ENCODE data around the gene GTF3A.

The GTF3A gene

DNA sequence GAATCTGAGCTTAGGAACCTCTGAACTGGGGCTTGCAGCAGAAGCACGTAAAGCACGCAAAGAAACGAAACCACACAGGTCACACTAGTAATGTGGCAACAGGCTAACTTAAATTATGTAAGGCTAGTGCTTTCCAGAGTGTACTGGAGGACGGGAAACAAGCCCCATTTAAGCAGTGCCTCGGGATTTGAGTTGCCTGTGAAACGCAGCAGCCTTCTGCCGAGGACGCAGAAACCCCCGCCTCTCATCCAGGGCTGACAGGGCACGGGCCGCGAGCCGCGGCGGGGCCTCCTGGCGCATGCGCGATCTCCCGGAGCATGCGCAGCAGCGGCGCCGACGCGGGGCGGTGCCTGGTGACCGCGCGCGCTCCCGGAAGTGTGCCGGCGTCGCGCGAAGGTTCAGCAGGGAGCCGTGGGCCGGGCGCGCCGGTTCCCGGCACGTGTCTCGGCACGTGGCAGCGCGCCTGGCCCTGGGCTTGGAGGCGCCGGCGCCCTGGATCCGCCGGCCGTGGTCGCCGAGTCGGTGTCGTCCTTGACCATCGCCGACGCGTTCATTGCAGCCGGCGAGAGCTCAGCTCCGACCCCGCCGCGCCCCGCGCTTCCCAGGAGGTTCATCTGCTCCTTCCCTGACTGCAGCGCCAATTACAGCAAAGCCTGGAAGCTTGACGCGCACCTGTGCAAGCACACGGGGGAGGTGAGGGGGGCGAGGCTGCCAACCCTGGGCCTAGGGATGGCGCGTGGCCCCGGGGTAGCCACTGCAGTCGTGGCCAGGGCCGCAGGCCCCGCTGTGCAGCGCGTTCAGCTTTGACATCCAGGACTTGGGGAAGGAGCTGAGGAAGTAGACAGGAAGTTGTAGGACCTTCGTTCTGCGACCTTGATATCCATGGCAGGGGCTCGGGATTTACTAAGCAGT, at the start of gene GTF3A:
GTF3A (plus strand) TSS at position 374 of the 912 bp plus-strand sequence.
- TF ChIP-seq GATA2 (IDR thresholded peaks at IDR 0.05; ENCODE audit: low read depth, low read length), result no peak
- TF ChIP-seq GATA3 (IDR thresholded peaks at IDR 0.05; ENCODE audit: low read depth, low read length), result no peak

DNA sequence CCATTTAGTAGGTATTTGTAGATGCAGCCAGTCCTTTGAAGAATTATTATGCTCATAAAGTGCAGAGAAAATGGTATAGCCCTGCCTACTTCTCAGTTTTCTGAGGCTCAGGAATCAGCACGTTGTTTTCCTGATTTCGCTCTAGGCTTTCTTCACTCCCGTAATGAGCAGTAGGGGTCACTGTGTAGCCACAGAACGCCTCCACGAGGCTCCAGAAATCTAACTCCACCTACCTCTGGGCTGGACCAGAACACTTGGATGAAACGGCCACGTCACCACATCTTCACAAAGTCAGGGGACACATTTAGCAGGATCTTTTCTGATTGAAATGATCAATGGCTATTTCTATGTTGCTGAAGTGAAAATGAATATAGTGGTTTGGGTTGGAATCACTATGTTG, 49.8 kb upstream of the GTF3A start:
- no peak for TF ChIP-seq GATA3 (IDR thresholded peaks at IDR 0.05; ENCODE audit: low read depth, low read length)
- no peak for TF ChIP-seq GATA2 (IDR thresholded peaks at IDR 0.05; ENCODE audit: low read depth, low read length)

- no peak for TF ChIP-seq GATA2 (IDR thresholded peaks at IDR 0.05; ENCODE audit: low read depth, low read length)
- TF ChIP-seq GATA3 (IDR thresholded peaks at IDR 0.05; ENCODE audit: low read depth, low read length), result no peak
Observed at GRCh38 chr13:27375686-27376326, 48.6 kb upstream of the GTF3A start.

- no peak for TF ChIP-seq GATA3 (IDR thresholded peaks at IDR 0.05; ENCODE audit: low read depth, low read length)
- TF ChIP-seq GATA2 (IDR thresholded peaks at IDR 0.05; ENCODE audit: low read depth, low read length), result no peak
Observed at GRCh38 chr13:27379126-27379525, 45.3 kb upstream of the GTF3A start.

DNA sequence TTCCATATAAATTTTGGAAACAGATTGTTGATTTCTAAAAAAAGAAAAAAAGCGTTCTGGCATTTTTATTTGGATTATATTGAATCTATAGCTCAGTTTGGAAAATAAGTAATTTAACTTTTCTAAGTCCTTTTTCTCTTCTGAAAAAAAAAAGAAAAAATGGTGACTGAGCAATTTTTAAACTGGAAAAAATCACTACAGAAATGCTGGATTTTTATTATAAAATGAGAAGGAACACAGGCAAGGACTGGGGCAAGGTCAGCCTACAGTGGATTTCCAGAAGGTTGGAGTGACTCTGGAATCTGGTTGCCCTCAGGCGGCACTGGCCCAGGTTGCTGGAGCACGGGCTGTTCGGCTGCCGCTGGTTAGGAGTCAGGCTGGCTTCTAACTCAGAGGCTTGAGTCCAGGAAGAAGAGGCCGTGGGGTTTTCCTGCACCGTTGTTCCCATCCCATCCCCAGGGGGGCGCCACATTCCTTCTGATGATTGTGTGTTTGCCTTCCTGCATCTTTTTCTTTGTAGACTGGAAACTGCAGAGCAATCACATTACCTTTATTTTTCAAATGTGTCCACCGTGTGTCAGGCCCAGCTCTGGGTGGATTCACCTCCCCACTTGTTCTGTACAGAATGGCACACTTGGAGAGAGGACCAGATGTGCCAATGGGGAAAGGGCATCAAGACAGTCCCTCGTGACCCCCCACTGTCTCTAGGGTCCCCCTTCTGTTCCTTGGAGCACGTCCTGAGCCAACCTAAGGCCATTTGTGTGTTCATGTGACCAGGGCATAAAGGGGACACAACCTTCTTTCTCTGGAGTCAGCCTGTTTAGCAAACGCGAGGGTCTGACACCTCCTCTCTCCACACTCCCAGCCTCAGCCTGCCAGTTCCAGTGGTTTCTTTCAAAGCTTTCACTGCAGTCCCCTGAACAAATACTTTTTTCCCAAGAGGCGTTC, 44.5 kb upstream of the GTF3A start:
- TF ChIP-seq GATA3 (IDR thresholded peaks at IDR 0.05; ENCODE audit: low read depth, low read length) (no peak), GATA2 (IDR thresholded peaks at IDR 0.05; ENCODE audit: low read depth, low read length) (no peak)

DNA sequence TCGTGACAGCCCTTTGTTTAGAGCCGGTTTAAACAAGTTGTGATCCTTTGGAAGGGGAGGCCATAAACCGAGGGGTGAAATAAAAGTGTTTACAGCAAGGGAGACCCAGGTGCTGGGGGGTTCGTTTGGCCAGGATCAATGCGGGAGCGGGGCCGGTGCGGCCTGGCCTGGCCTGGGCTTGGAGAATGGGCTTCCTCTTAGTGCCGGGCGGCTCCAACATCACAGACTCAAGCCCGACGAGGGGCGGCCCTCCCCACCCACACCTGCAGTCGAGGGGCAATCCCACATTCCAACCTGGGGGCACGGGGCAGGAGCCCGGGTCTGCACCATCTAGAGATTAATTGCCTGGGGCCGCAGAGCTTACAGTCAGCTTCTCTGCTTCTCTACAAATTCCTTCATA, 42.8 kb upstream of the GTF3A start:
- no peak for TF ChIP-seq GATA3 (IDR thresholded peaks at IDR 0.05; ENCODE audit: low read depth, low read length)
- TF ChIP-seq GATA2 (IDR thresholded peaks at IDR 0.05; ENCODE audit: low read depth, low read length), result no peak

GRCh38 chr13:27383104-27383921, 41.1 kb upstream of the GTF3A start:
- no peak for TF ChIP-seq GATA3 (IDR thresholded peaks at IDR 0.05; ENCODE audit: low read depth, low read length)
- TF ChIP-seq GATA2 (IDR thresholded peaks at IDR 0.05; ENCODE audit: low read depth, low read length), result no peak

GRCh38 chr13:27384285-27384684, 40.1 kb upstream of the GTF3A start:
- TF ChIP-seq GATA2 (IDR thresholded peaks at IDR 0.05; ENCODE audit: low read depth, low read length), result no peak
- TF ChIP-seq GATA3 (IDR thresholded peaks at IDR 0.05; ENCODE audit: low read depth, low read length), result no peak

DNA sequence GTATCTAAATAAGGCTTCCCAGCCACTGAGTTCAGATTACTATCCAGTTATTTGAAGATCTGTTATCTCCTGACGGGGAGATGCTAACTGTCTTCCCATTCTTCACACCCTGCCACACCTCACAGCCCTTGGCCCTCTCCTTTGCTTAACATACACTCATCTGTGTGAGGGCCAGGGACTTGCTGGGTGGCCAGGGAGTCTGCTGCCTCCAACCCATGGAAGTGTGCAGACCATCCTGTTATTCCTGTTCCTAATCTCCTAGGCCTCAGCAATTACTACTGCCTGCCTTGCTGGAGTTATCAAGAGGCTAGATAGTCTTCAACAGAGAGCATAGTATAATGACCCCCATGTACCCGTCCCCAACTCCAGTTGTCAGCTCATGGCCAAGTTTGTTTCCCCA, 36.2 kb upstream of the GTF3A start:
- TF ChIP-seq GATA2 (IDR thresholded peaks at IDR 0.05; ENCODE audit: low read depth, low read length) (no peak), GATA3 (IDR thresholded peaks at IDR 0.05; ENCODE audit: low read depth, low read length) (no peak)

GRCh38 chr13:27389891-27390290, 34.5 kb upstream of the GTF3A start:
- TF ChIP-seq GATA2 (IDR thresholded peaks at IDR 0.05; ENCODE audit: low read depth, low read length) (no peak), GATA3 (IDR thresholded peaks at IDR 0.05; ENCODE audit: low read depth, low read length) (no peak)

DNA sequence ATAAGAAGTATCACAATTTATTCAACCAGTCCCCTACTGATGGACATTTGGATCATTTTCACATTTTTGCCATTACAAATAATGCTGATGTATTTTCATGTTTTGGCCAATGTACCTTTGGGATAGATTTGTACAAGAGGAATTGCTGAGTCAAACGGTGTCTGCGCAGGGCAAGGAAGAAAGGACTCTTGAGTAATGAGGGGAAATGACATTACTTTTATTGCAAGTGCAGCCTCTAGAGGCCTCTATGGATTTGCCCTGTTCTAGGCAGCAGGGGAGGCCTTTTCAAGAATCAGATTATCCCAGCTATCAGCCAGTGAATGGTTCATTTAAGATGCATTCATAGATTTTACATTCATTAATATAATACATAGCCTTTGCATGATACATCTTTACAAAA, 32.9 kb upstream of the GTF3A start:
- no peak for TF ChIP-seq GATA2 (IDR thresholded peaks at IDR 0.05; ENCODE audit: low read depth, low read length)
- no peak for TF ChIP-seq GATA3 (IDR thresholded peaks at IDR 0.05; ENCODE audit: low read depth, low read length)

- TF ChIP-seq GATA2 (IDR thresholded peaks at IDR 0.05; ENCODE audit: low read depth, low read length), result no peak
- no peak for TF ChIP-seq GATA3 (IDR thresholded peaks at IDR 0.05; ENCODE audit: low read depth, low read length)
Observed at GRCh38 chr13:27393101-27393500, 31.3 kb upstream of the GTF3A start.

GRCh38 chr13:27395007-27395510, 29.4 kb upstream of the GTF3A start:
- no peak for TF ChIP-seq GATA3 (IDR thresholded peaks at IDR 0.05; ENCODE audit: low read depth, low read length)
- no peak for TF ChIP-seq GATA2 (IDR thresholded peaks at IDR 0.05; ENCODE audit: low read depth, low read length)

Measured in SH-SY5Y (cell line).